ENCODE results near the gene SCN7A.

Gene SCN7A

DNA sequence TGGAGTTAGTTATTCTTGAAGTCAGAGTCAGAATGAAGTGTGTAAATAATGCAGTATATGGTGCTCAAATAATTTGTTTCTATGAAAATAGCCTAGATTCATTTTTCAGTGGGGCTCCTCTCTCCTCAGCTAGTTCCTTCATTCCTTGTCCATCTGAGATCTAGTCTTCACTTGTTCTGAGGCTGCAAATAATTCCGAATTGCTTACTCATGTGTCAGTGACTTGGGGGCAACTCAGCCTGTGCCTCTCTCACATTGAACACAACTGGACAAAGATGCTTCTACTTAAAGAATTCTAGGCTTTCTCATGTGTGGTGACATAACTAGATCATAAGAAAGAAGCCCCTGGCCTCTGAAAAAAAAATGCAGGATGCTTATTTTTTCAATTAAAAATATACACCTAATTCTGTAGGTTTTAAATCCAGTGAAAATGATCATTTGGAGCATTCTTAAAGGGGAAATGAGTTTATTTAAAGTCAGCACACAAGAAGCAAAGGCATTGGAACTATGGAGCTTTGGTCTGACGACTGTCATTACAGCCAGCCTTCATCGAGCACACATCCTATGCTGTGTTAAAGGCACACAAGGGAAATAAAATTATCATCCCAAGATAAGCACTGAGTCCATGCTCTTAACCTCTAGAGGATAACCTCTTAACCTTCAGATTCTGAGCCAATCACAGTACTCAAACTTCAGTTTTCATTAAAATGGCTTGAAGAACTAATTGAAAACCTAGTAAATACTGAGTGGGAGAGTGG is 24.8 kb upstream of the SCN7A start:
- ChIA-PET CTCF (interaction anchor here (0.9 to 1.9 kb wide), 2 partner anchors 14 to 91 kb away, joined by 3 to 4 read pairs; no protein-coding TSS in a partner anchor), POLR2A (no interaction called here)
- H3K36me3 ChIP-seq (ENCODE audit: control insufficient read depth in 4 of 4, insufficient read depth in 4 of 4, low read length in 3 of 4) = no peaks in the 10 kb centered on the region
- H3K9me3 ChIP-seq (ENCODE audit: control extremely low read depth in 1 of 5, control insufficient read depth in 4 of 5, insufficient read depth in 2 of 5, low read depth in 1 of 5, low read length in 4 of 5) = no peaks in the 10 kb centered on the region
- no peaks in the 10 kb centered on the region for H3K27me3 ChIP-seq (replicated peaks in 2 of 5; ENCODE audit: control insufficient read depth in 4 of 5, insufficient read depth in 5 of 5, low read length in 4 of 5)
- H3K4me3 ChIP-seq (ENCODE audit: control insufficient read depth in 1 of 7, extremely low read depth in 1 of 7, insufficient read depth in 4 of 7, low read depth in 2 of 7, low read length in 6 of 7) = no peak overlapping the region
- H3K27ac ChIP-seq (ENCODE audit: insufficient read depth in 1 of 2, low read depth in 1 of 2, low read length in 2 of 2, poor library complexity in 1 of 2, severe bottlenecking in 2 of 2) = no peak overlapping the region
- no peak for DNase-seq
- H3K4me1 ChIP-seq (ENCODE audit: control extremely low read depth in 1 of 4, control insufficient read depth in 4 of 4, insufficient read depth in 4 of 4, low read length in 3 of 4) = no peaks in the 10 kb centered on the region
- 100% methylated on average over 3 of the region's 3 CpGs for WGBS (ENCODE audit: insufficient coverage)

DNA sequence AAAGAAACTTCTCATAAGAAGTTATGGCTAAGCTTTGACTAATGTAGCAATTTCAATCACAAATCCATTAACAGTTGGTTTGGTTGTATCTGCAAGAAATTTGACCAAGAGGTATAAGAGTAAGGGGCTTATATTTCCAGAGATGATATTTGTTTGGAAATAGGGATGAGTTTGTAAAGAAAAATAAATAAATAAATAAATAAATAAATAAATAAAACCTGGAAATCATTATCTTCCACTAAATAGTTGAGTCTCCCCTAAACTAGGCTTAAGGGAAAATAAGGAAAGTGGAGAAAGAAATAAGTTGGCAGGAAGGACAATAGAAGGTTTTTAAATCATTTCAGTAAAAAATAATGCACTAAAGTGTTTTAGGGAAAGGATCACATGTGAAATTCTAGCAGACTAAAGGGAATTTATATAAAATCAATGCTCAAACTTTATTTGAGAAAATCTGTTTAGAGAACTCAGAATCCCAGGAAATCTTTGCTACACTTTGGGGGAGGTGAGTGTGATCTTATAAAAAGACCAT is 23.5 kb upstream of the SCN7A start:
- H3K9me3 ChIP-seq (ENCODE audit: control extremely low read depth in 1 of 5, control insufficient read depth in 4 of 5, insufficient read depth in 2 of 5, low read depth in 1 of 5, low read length in 4 of 5) = no peaks in the 10 kb centered on the region
- DNase-seq = no peak
- no peaks in the 10 kb centered on the region for H3K36me3 ChIP-seq (ENCODE audit: control insufficient read depth in 4 of 4, insufficient read depth in 4 of 4, low read length in 3 of 4)
- ChIA-PET CTCF (interaction anchor here (1.0 to 1.9 kb wide), 2 partner anchors 92 to 98 kb away, joined by 3 to 4 read pairs; no protein-coding TSS in a partner anchor), POLR2A (no interaction called here)
- no peaks in the 10 kb centered on the region for H3K27me3 ChIP-seq (replicated peaks in 2 of 5; ENCODE audit: control insufficient read depth in 4 of 5, insufficient read depth in 5 of 5, low read length in 4 of 5)
- no peak overlapping the region for H3K27ac ChIP-seq (ENCODE audit: insufficient read depth in 1 of 2, low read depth in 1 of 2, low read length in 2 of 2, poor library complexity in 1 of 2, severe bottlenecking in 2 of 2)
- H3K4me3 ChIP-seq (ENCODE audit: control insufficient read depth in 1 of 7, extremely low read depth in 1 of 7, insufficient read depth in 4 of 7, low read depth in 2 of 7, low read length in 6 of 7) = no peak overlapping the region
- H3K4me1 ChIP-seq (ENCODE audit: control extremely low read depth in 1 of 4, control insufficient read depth in 4 of 4, insufficient read depth in 4 of 4, low read length in 3 of 4) = no peaks in the 10 kb centered on the region

DNA sequence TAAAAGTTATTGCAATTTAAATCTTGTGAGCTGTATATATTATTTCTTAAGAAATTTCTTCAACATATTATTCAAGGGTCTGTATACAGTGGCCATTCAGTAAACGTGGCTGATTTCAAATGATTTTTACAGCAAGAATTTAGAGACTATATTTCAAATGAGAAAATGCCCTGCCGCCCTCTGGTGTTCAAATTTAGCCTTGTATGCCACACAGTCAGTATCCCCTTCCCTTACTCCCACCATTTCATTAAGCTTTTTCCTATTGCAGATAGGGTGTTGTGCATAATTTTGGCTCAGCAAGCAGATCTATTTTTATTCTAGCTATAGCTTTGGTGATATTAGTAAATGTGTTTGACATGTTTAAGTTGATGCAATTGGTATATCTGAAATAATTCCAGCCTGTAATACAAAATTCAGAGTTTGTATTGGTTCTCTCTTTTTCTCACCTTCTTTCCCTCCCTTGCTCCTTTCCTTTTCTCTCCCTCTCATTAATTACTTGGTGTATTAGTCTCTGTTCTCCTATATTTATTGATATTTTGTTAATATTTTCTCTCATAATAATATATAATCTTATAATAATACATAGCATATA is 22.8 kb upstream of the SCN7A start:
- no peak overlapping the region for H3K4me3 ChIP-seq (ENCODE audit: control insufficient read depth in 1 of 7, extremely low read depth in 1 of 7, insufficient read depth in 4 of 7, low read depth in 2 of 7, low read length in 6 of 7)
- DNase-seq = peak; percentile 22 to 40 (median 33)
- WGBS (ENCODE audit: insufficient coverage) = no CpG with 5 or more reads among the region's 2 CpGs
- no peaks in the 10 kb centered on the region for H3K9me3 ChIP-seq (ENCODE audit: control extremely low read depth in 1 of 5, control insufficient read depth in 4 of 5, insufficient read depth in 2 of 5, low read depth in 1 of 5, low read length in 4 of 5)
- no peaks in the 10 kb centered on the region for H3K36me3 ChIP-seq (ENCODE audit: control insufficient read depth in 4 of 4, insufficient read depth in 4 of 4, low read length in 3 of 4)
- no peak overlapping the region for H3K27ac ChIP-seq (ENCODE audit: insufficient read depth in 1 of 2, low read depth in 1 of 2, low read length in 2 of 2, poor library complexity in 1 of 2, severe bottlenecking in 2 of 2)
- ChIA-PET CTCF (interaction anchor here (0.7 to 1.9 kb wide), 4 partner anchors 21 to 156 kb away, joined by 3 to 4 read pairs (median 4); no protein-coding TSS in a partner anchor), POLR2A (no interaction called here)
- no peaks in the 10 kb centered on the region for H3K4me1 ChIP-seq (ENCODE audit: control extremely low read depth in 1 of 4, control insufficient read depth in 4 of 4, insufficient read depth in 4 of 4, low read length in 3 of 4)
- H3K27me3 ChIP-seq (replicated peaks in 2 of 5; ENCODE audit: control insufficient read depth in 4 of 5, insufficient read depth in 5 of 5, low read length in 4 of 5) = no peaks in the 10 kb centered on the region

DNA sequence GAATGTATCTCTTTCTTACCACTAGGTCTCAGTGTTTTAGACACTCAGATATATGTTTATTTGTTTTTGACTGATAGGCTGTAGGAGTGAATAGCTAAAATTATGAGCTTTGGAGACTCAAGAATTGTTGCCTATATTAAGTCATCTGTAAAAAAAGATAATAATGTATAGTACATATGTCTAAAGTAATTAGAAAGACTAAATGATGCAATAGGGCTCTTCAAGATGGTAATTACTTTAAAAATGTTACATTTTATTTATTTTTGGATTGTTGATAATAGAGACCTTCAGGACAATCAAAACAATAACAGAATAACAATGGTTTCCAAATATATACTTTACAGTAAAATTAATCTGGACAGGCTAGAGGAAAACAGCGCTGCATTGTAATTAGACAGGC is 19.9 kb upstream of the SCN7A start:
- CTCF ChIA-PET = no interaction called here
- DNase-seq = no peak
- Histone ChIP-seq H3K36me3 (ENCODE audit: control insufficient read depth in 4 of 4, insufficient read depth in 4 of 4, low read length in 3 of 4) (no peaks in the 10 kb centered on the region), H3K4me1 (ENCODE audit: control extremely low read depth in 1 of 4, control insufficient read depth in 4 of 4, insufficient read depth in 4 of 4, low read length in 3 of 4) (no peaks in the 10 kb centered on the region), H3K27me3 (replicated peaks in 2 of 5; ENCODE audit: control insufficient read depth in 4 of 5, insufficient read depth in 5 of 5, low read length in 4 of 5) (no peaks in the 10 kb centered on the region), H3K27ac (ENCODE audit: insufficient read depth in 1 of 2, low read depth in 1 of 2, low read length in 2 of 2, poor library complexity in 1 of 2, severe bottlenecking in 2 of 2) (no peak overlapping the region), H3K9me3 (ENCODE audit: control extremely low read depth in 1 of 5, control insufficient read depth in 4 of 5, insufficient read depth in 2 of 5, low read depth in 1 of 5, low read length in 4 of 5) (no peaks in the 10 kb centered on the region), H3K4me3 (ENCODE audit: control insufficient read depth in 1 of 7, extremely low read depth in 1 of 7, insufficient read depth in 4 of 7, low read depth in 2 of 7, low read length in 6 of 7) (no peak overlapping the region)
- WGBS (ENCODE audit: insufficient coverage) = no CpG with 5 or more reads among the region's 1 CpG
- POLR2A ChIA-PET = no interaction called here

DNA sequence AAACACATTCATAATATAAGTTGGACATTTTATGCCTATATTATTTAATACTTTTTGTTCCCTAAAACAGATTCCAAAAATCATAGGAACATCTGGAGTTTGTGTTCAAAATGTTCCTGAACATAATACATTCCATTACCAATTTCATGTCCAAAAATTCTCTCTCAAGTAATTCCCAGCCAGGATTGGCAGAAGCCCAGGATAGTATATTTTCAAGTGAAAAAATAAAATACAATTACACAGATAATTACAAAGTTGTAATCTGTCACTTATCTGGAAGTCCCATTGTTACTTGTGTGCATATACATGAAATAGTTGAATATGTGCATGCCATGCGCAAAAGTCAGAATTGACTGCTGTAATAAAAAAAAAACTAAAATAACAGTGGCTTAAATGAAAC is 5.2 kb upstream of the SCN7A start:
- Histone ChIP-seq H3K4me3 (ENCODE audit: control insufficient read depth in 1 of 7, extremely low read depth in 1 of 7, insufficient read depth in 4 of 7, low read depth in 2 of 7, low read length in 6 of 7) (no peak overlapping the region), H3K4me1 (ENCODE audit: control extremely low read depth in 1 of 4, control insufficient read depth in 4 of 4, insufficient read depth in 4 of 4, low read length in 3 of 4) (no peaks in the 10 kb centered on the region), H3K27me3 (replicated peaks in 2 of 5; ENCODE audit: control insufficient read depth in 4 of 5, insufficient read depth in 5 of 5, low read length in 4 of 5) (peaks cover 0 to under 1% (median 0%) of the 10 kb centered on the region in 5 experiments), H3K27ac (ENCODE audit: insufficient read depth in 1 of 2, low read depth in 1 of 2, low read length in 2 of 2, poor library complexity in 1 of 2, severe bottlenecking in 2 of 2) (no peak overlapping the region), H3K36me3 (ENCODE audit: control insufficient read depth in 4 of 4, insufficient read depth in 4 of 4, low read length in 3 of 4) (no peaks in the 10 kb centered on the region), H3K9me3 (ENCODE audit: control extremely low read depth in 1 of 5, control insufficient read depth in 4 of 5, insufficient read depth in 2 of 5, low read depth in 1 of 5, low read length in 4 of 5) (no peaks in the 10 kb centered on the region)
- DNase-seq = no peak
- ChIA-PET POLR2A (no interaction called here), CTCF (no interaction called here)
- no CpG with 5 or more reads among the region's 1 CpG for WGBS (ENCODE audit: insufficient coverage)

GRCh38 chr2:166491461-166491860 is 2.6 kb downstream of the SCN7A start:
- CTCF ChIA-PET = no interaction called here
- peak; percentile 9 to 63 (median 56) for DNase-seq
- H3K4me3 ChIP-seq (ENCODE audit: control insufficient read depth in 1 of 7, extremely low read depth in 1 of 7, insufficient read depth in 4 of 7, low read depth in 2 of 7, low read length in 6 of 7) = no peak overlapping the region
- H3K36me3 ChIP-seq (ENCODE audit: control insufficient read depth in 4 of 4, insufficient read depth in 4 of 4, low read length in 3 of 4) = no peaks in the 10 kb centered on the region
- WGBS (ENCODE audit: insufficient coverage) = 20% methylated on average over 1 of the region's 1 CpG
- peaks cover 0 to 3% (median 1%) of the 10 kb centered on the region in 4 experiments for H3K4me1 ChIP-seq (ENCODE audit: control extremely low read depth in 1 of 4, control insufficient read depth in 4 of 4, insufficient read depth in 4 of 4, low read length in 3 of 4)
- POLR2A ChIA-PET = no interaction called here
- no peak overlapping the region for H3K27ac ChIP-seq (ENCODE audit: insufficient read depth in 1 of 2, low read depth in 1 of 2, low read length in 2 of 2, poor library complexity in 1 of 2, severe bottlenecking in 2 of 2)
- peaks cover 0 to 4% (median 0%) of the 10 kb centered on the region in 5 experiments for H3K27me3 ChIP-seq (replicated peaks in 2 of 5; ENCODE audit: control insufficient read depth in 4 of 5, insufficient read depth in 5 of 5, low read length in 4 of 5)
- no peaks in the 10 kb centered on the region for H3K9me3 ChIP-seq (ENCODE audit: control extremely low read depth in 1 of 5, control insufficient read depth in 4 of 5, insufficient read depth in 2 of 5, low read depth in 1 of 5, low read length in 4 of 5)

- no peaks in the 10 kb centered on the region for H3K36me3 ChIP-seq (ENCODE audit: control insufficient read depth in 4 of 4, insufficient read depth in 4 of 4, low read length in 3 of 4)
- H3K9me3 ChIP-seq (ENCODE audit: control extremely low read depth in 1 of 5, control insufficient read depth in 4 of 5, insufficient read depth in 2 of 5, low read depth in 1 of 5, low read length in 4 of 5) = no peaks in the 10 kb centered on the region
- no peak overlapping the region for H3K27ac ChIP-seq (ENCODE audit: insufficient read depth in 1 of 2, low read depth in 1 of 2, low read length in 2 of 2, poor library complexity in 1 of 2, severe bottlenecking in 2 of 2)
- CTCF ChIA-PET = no interaction called here
- no CpG with 5 or more reads among the region's 1 CpG for WGBS (ENCODE audit: insufficient coverage)
- H3K4me3 ChIP-seq (ENCODE audit: control insufficient read depth in 1 of 7, extremely low read depth in 1 of 7, insufficient read depth in 4 of 7, low read depth in 2 of 7, low read length in 6 of 7) = no peak overlapping the region
- no peak for DNase-seq
- peaks cover 0 to 3% (median 1%) of the 10 kb centered on the region in 4 experiments for H3K4me1 ChIP-seq (ENCODE audit: control extremely low read depth in 1 of 4, control insufficient read depth in 4 of 4, insufficient read depth in 4 of 4, low read length in 3 of 4)
- no peaks in the 10 kb centered on the region for H3K27me3 ChIP-seq (replicated peaks in 2 of 5; ENCODE audit: control insufficient read depth in 4 of 5, insufficient read depth in 5 of 5, low read length in 4 of 5)
- POLR2A ChIA-PET = no interaction called here
These were observed 6.9 kb downstream of the SCN7A start for GRCh38 chr2:166487171-166487570.

Measured in common myeloid progenitor, CD34-positive (primary cell).